Activated naive CD8-positive, alpha-beta T cell treated with anti-CD3 and anti-CD28 coated beads, Interleukin-2, amount 50 U/mL, for 24 hours (primary cell): ENCODE measurements around the gene PLEKHO2.

Experiments used
- ATAC-seq: fragments of 150-1000 bp; cut with Tn5 transposase; one replicate; pipeline ENCODE4 v1.10.0; 2021
- DNase-seq: peaks from one replicate; pipeline ENCODE4 v3.0.0; 2021
- H3K27ac Mint-ChIP-seq: one replicate; pipeline ENCODE4 v1.8.0; 2021; ENCODE audit warnings: mild to moderate bottlenecking, mixed read lengths
- H3K27me3 Mint-ChIP-seq: one replicate; pipeline ENCODE4 v1.8.0; 2021; ENCODE audit warnings: mixed read lengths
- H3K36me3 Mint-ChIP-seq: one replicate; pipeline ENCODE4 v1.8.0; 2021; ENCODE audit warnings: low read depth, mixed read lengths
- H3K4me1 Mint-ChIP-seq: one replicate; pipeline ENCODE4 v1.8.0; 2021; ENCODE audit warnings: mixed read lengths
- H3K4me3 Mint-ChIP-seq: one replicate; pipeline ENCODE4 v1.8.0; 2021; ENCODE audit warnings: mild to moderate bottlenecking, moderate library complexity, mixed read lengths
- H3K9me3 Mint-ChIP-seq: one replicate; pipeline ENCODE4 v1.8.0; 2021; ENCODE audit warnings: mixed read lengths

PLEKHO2 gene

GRCh38 chr15:64916365-64916764 lies 74.7 kb downstream of the PLEKHO2 start:
- Mint-ChIP-seq H3K27ac (no peak overlapping the region), H3K27me3 (peaks cover 2% of the 10 kb centered on the region), H3K4me3 (no peak overlapping the region), H3K4me1 (peaks cover under 1% of the 10 kb centered on the region), H3K9me3 (no peaks in the 10 kb centered on the region), H3K36me3 (no peaks in the 10 kb centered on the region)
- no peak for ATAC-seq
- DNase-seq, result no peak

GRCh38 chr15:64917211-64917610 lies 75.5 kb downstream of the PLEKHO2 start:
- Mint-ChIP-seq H3K27me3 (peaks cover 1% of the 10 kb centered on the region), H3K27ac (no peak overlapping the region), H3K4me3 (no peak overlapping the region), H3K9me3 (no peaks in the 10 kb centered on the region), H3K4me1 (no peaks in the 10 kb centered on the region), H3K36me3 (no peaks in the 10 kb centered on the region)
- ATAC-seq, result no peak
- DNase-seq, result no peak
